Brain microvascular endothelial cell (primary cell): Measurements from ENCODE around the gene KCNQ1.
A peak's percentile ranks its signal among the peaks of the same experiment; 100 is the strongest.

Experiments
- DNase-seq: peaks from one replicate; pipeline ENCODE4 v3.0.0-alpha.2; 2020
- H3K27ac ChIP-seq: fragments of 250-450 bp; sonication (Bioruptor Pico); 2 replicates; pipeline ENCODE4 v1.5.1; 2020; ENCODE audit warnings: mild to moderate bottlenecking, moderate library complexity
- H3K27me3 ChIP-seq: fragments of 250-450 bp; sonication (Bioruptor Pico); replicated peaks from 2 replicates; pipeline ENCODE4 v1.5.1; 2020; ENCODE audit warnings: mild to moderate bottlenecking
- H3K36me3 ChIP-seq: fragments of 250-450 bp; sonication (Bioruptor Pico); replicated peaks from 2 replicates; pipeline ENCODE4 v1.5.1; 2020; ENCODE audit warnings: mild to moderate bottlenecking
- H3K4me3 ChIP-seq: 2 replicates; pipeline ENCODE4 v1.5.1; 2011; ENCODE audit warnings: low read depth, mild to moderate bottlenecking, control low read depth, low read length, moderate library complexity
- in situ Hi-C: cut with HindIII; loops from 2 replicates; pipeline ENCODE4 v1.10.0; 2017; ENCODE audit warnings: low sequenced_read_pairs, low pct_ligation_motif_present
- TF ChIP-seq, protein P1 (sequence below): IDR thresholded peaks from 2 replicates; pipeline ENCODE4 v1.5.1; 2011; ENCODE audit warnings: low read depth, mild to moderate bottlenecking, moderate library complexity, low read length, control low read depth, inconsistent platforms; ENCODE audit errors: missing control alignments

The KCNQ1 gene

DNA sequence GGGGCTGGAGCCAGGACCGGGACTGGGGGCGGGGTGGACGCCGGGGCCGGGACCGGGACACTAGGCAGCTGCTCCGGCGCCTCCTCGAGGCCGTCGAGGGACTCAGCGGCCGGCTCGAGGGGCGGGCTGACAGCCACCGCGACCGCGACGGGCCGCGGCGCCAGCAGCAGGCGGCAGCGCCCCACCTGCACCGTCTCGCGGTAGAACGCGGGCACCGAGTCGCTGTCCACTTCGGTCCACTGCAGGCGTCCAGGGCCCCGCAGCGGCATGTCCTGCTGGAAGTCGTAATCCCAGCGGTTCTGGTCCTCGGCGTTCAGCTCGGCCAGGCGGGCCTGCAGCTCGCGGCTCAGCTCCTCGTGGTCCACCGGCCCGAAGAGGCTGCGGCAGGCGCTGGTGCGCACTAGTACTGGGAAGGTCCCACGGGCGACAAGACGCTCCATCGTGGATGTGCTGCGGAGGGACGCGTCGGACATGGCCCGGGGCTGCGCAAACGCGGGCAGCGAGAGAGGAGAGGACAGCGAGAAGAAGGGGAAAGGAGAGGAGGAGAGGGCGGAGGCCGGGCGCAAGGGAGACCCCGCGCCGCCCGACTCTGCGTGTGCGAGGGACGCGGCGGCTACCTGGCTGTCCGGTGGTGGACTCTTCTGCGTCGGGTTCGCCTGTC lies 440.3 kb downstream of the KCNQ1 start:
- no peak overlapping the region for H3K27ac ChIP-seq

DNA sequence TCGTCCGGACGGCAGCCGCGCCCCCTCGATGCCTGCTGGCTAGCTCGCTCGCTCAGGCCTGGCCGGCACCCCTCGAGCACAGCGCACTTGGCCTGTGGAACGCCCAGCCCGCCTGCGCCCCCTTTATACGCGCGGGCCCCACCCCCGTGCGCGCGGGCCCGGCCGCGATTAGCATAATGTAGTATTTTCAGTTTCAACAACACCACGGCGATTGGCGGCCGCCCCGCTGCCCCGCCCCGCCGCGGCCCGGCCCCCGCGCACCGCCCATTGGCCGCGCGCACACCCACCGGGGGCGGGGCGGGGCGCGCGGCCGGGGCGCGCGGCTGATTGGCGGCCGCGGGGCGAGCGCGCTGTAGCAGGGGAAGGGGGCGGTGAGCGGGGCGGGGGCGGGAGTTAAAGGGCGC lies 440.9 kb downstream of the KCNQ1 start, which contains the start of gene CDKN1C:
Gene CDKN1C, minus strand, starts transcription at position 98 of the 404 bp plus-strand sequence. CDS start 319 bp downstream, outside the sequence.
- no peaks in the 10 kb centered on the region for H3K36me3 ChIP-seq
- no peak within 1 kb of the TSS for H3K27ac ChIP-seq
- TF ChIP-seq, protein P1, sequence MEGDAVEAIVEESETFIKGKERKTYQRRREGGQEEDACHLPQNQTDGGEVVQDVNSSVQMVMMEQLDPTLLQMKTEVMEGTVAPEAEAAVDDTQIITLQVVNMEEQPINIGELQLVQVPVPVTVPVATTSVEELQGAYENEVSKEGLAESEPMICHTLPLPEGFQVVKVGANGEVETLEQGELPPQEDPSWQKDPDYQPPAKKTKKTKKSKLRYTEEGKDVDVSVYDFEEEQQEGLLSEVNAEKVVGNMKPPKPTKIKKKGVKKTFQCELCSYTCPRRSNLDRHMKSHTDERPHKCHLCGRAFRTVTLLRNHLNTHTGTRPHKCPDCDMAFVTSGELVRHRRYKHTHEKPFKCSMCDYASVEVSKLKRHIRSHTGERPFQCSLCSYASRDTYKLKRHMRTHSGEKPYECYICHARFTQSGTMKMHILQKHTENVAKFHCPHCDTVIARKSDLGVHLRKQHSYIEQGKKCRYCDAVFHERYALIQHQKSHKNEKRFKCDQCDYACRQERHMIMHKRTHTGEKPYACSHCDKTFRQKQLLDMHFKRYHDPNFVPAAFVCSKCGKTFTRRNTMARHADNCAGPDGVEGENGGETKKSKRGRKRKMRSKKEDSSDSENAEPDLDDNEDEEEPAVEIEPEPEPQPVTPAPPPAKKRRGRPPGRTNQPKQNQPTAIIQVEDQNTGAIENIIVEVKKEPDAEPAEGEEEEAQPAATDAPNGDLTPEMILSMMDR: no peak
- H3K27me3 ChIP-seq: peaks cover 6% of the 10 kb centered on the region
- peak within 1 kb of the TSS; percentile 54 for H3K4me3 ChIP-seq
- in situ Hi-C loops: no loop called here
- peak; percentile 60 for DNase-seq

More for the DNA sequence above, 440.3 kb downstream of the KCNQ1 start:
- DNase-seq: no peak
- Histone ChIP-seq H3K4me3 (peak overlapping the region; percentile 54), H3K27me3 (peaks cover 6% of the 10 kb centered on the region), H3K36me3 (no peaks in the 10 kb centered on the region)
- TF ChIP-seq, protein P1: peak; percentile 13
- in situ Hi-C loops: no loop called here

DNA sequence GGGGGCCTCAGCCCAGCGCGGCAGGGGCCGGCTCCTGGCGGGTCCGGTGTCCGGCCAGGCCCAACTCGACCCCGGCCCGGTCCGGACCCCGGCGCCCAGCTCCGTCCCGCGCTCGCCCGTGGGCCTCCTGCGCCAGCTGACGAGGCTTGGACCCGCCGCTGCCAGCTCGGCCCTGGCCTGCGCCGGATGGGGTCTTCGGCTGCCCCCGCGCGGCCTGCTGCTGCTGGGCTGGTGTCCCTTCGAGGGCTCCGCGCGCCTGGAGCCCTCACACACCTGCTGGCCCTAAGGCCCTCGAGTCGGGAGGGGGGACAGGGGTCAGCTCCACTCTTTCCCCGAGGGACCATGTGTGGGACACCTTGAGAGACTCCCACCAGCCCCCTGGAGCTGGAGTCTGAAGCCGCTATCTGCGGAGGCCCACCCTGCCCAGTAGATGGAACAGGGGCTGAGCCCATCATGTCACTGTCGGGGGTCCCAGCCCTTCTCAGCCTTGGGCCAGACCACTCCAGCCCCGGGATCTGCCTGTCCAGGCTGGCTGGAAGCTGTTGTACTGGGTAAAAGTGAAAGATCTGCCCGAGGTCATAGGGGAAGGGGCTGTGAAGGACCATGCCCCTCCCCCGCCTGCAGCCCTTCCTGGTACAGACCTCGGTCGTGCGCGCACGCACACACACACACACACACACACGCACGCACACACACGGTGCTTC lies 441.5 kb downstream of the KCNQ1 start:
- DNase-seq: no peak
- Histone ChIP-seq H3K36me3 (no peaks in the 10 kb centered on the region), H3K27me3 (peaks cover 6% of the 10 kb centered on the region), H3K4me3 (no peak overlapping the region), H3K27ac (no peak overlapping the region)
- TF ChIP-seq, protein P1: peak; percentile 36
- in situ Hi-C loops: no loop called here

DNA sequence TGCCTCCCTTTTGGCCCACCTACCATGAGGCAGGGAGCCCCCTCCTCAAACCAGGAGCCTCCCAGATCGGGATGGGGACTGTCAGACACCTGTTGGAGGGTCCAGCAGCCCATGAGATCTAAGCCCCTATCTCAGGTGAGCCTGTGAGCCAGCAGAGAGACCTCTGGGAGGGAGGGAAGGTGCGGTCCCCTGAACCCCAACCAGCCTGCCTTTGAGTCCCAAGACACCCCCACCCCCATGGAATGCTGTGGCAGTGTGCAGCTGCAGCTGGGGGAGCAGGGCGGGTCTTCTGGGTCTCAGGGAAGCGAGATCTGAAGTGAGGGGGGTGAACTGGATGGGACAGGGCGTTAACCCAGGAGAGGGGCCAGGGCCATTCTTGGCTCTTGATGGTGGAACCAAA lies 442.1 kb downstream of the KCNQ1 start:
- no peak for DNase-seq
- no peak overlapping the region for H3K4me3 ChIP-seq
- peaks cover 6% of the 10 kb centered on the region for H3K27me3 ChIP-seq
- H3K36me3 ChIP-seq: no peaks in the 10 kb centered on the region
- TF ChIP-seq, protein P1: no peak
- H3K27ac ChIP-seq: no peak overlapping the region
- in situ Hi-C loops: no loop called here

DNA sequence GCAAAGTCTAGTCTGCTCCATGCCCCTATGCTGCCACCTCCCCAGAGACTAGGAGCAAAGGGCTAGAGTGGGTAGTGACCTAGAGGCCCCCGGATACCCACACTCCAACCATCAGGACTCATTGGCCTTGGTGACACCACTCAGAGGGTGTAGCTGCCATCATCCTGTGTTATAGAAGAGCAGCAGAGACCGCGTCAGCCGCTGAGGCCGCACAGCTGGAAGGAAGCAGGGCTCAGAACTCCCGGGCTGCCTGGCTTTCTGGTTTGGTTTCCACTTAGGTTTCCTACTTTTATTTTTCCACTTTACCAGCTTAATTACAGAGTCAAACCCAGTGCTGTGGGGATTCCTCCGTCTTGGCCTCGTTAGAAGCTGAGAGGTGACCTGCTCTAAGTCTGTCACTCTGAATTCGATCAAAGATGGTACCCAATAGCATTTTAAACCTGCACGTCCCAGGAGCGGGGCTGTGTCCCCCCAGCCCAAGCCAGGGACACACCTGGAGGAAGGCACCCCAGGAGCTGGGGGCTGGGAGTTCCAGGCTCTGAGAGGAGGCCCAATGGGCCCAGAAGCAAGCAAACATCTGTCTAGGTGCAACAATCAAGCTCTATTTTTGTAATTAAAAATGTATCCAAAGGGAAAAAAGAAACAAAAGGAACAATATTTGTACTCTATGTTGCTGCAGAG lies 442.8 kb downstream of the KCNQ1 start:
- TF ChIP-seq, protein P1: no peak
- no peak overlapping the region for H3K27ac ChIP-seq
- peaks cover 6% of the 10 kb centered on the region for H3K27me3 ChIP-seq
- no peaks in the 10 kb centered on the region for H3K36me3 ChIP-seq
- in situ Hi-C loops: no loop called here
- H3K4me3 ChIP-seq: no peak overlapping the region
- DNase-seq: no peak
